A549 (cell line): Measurements from ENCODE around the gene LRP5. TPM values are rescaled to one million over a fixed set of nuclear protein-coding genes. Genes with fewer than 3 reads are reported as not detected.

Experiments
- ATAC-seq, 2 experiments: fragments of 200-7000 bp in 1 of 2; fragments of >200 bp in 1 of 2; cut with Nextera tagmentation in 1 of 2; cut with Tn5 transposase in 1 of 2; 3 replicates each; pipeline versions ENCODE4 v1.8.0 to v1.9.1; 2018 to 2020; ENCODE audit warnings: mild to moderate bottlenecking in 1 of 2, moderate library complexity in 1 of 2
- CTCF ChIA-PET: fragments of 300-600 bp; sonication (Branson Sonifier 250); formaldehyde crosslinking; extraction: SDS; loops from one replicate; lab custom pipeline; 2021; ENCODE audit warnings: antibody characterized with exemption, inconsistent platforms; lab: Yijun Ruan, JAX
- POLR2A ChIA-PET: fragments of 350-600 bp; formaldehyde crosslinking; extraction: SDS; loops from one replicate; lab custom pipeline; 2021; ENCODE audit warnings: antibody characterized with exemption, inconsistent platforms; lab: Yijun Ruan, JAX
- DNase-seq, 2 experiments: peaks; one replicate each; pipeline versions ENCODE4 v3.0.0 to v3.0.0-alpha.2; 2011 to 2016; ENCODE audit warnings: low read depth in 1 of 2, low spot score in 1 of 2
- FAIRE-seq: peaks from 2 replicates; lab custom pipeline; 2011; peaks lifted over from hg19 to GRCh38; lab: Jason Lieb, UNC
- H3K27ac ChIP-seq, 2 experiments: fragments of >200 bp; sonication (Bioruptor Twin); formaldehyde crosslinking; 3 replicates each; pipeline ENCODE4 v1.5.1; 2016 to 2017
- H3K4me1 ChIP-seq: fragments of >200 bp; sonication (Bioruptor Twin); formaldehyde crosslinking; 3 replicates; pipeline ENCODE4 v1.6.1; 2016
- H3K4me2 ChIP-seq: fragments of >200 bp; sonication (Bioruptor Twin); formaldehyde crosslinking; 3 replicates; pipeline ENCODE4 v1.6.1; 2016
- H3K4me3 ChIP-seq: fragments of >200 bp; sonication (Bioruptor Twin); formaldehyde crosslinking; 3 replicates; pipeline ENCODE4 v1.5.1; 2016
- H3K9me3 ChIP-seq: fragments of >200 bp; sonication (Bioruptor Twin); formaldehyde crosslinking; 3 replicates; pipeline ENCODE4 v1.6.1; 2016
- BCL3 ChIP-seq: fragments of >200 bp; sonication (Bioruptor Twin); formaldehyde crosslinking; IDR thresholded peaks from 3 replicates; pipeline ENCODE4 v1.6.1; 2016
- EHMT2 ChIP-seq: fragments of 200-600 bp; sonication (generic); IDR thresholded peaks from 2 replicates; pipeline ENCODE4 v1.6.1; 2016; ENCODE audit warnings: antibody characterized with exemption, low read depth, mild to moderate bottlenecking, moderate library complexity
- FOXS1 ChIP-seq: fragments of 250-450 bp; sonication (Bioruptor Pico); IDR thresholded peaks from 2 replicates; pipeline ENCODE4 v1.5.0; 2020; ENCODE audit warnings: mild to moderate bottlenecking, moderate library complexity
- GATA3 ChIP-seq: IDR thresholded peaks from 2 replicates; pipeline ENCODE4 v1.6.1; 2012; ENCODE audit warnings: borderline replicate concordance
- HOXA7 ChIP-seq: fragments of 250-450 bp; sonication (Bioruptor Pico); IDR thresholded peaks from 2 replicates; pipeline ENCODE4 v1.5.0; 2020; ENCODE audit warnings: mild to moderate bottlenecking, moderate library complexity
- JUNB ChIP-seq: fragments of >200 bp; sonication (Bioruptor Twin); formaldehyde crosslinking; IDR thresholded peaks from 2 replicates; pipeline ENCODE4 v1.6.1; 2016
- KDM1A ChIP-seq: fragments of 200-600 bp; sonication (generic); IDR thresholded peaks from 2 replicates; pipeline ENCODE4 v1.6.1; 2016; ENCODE audit warnings: low read depth, mild to moderate bottlenecking
- MAFK ChIP-seq: fragments of 450-650 bp; IDR thresholded peaks from 2 replicates; pipeline ENCODE4 v1.6.1; 2014; ENCODE audit not compliant: partially characterized antibody
- MAX ChIP-seq: IDR thresholded peaks from 2 replicates; pipeline ENCODE4 v1.6.1; 2012
- MAZ ChIP-seq: fragments of 150-350 bp; IDR thresholded peaks from 2 replicates; pipeline ENCODE4 v1.6.1; 2014; ENCODE audit warnings: antibody characterized with exemption, low read depth, low read length, borderline replicate concordance
- NPAS2 ChIP-seq: fragments of 250-450 bp; sonication (Bioruptor Pico); IDR thresholded peaks from 2 replicates; pipeline ENCODE4 v1.8.0; 2022; ENCODE audit warnings: mild to moderate bottlenecking, moderate library complexity, borderline replicate concordance
- PHF8 ChIP-seq: fragments of 200-600 bp; sonication (generic); IDR thresholded peaks from 2 replicates; pipeline ENCODE4 v1.6.1; 2016; ENCODE audit warnings: low read depth, mild to moderate bottlenecking, antibody characterized with exemption, moderate library complexity, borderline replicate concordance
- RAD21 ChIP-seq, 2 experiments: fragments of >200 bp in 1 of 2; sonication (Bioruptor Twin) in 1 of 2; formaldehyde crosslinking in 1 of 2; IDR thresholded peaks in 1 of 2; conservative IDR thresholded peaks in 1 of 2; 2 replicates in 1 of 2; 3 replicates in 1 of 2; pipeline ENCODE4 v1.6.1; 2012 to 2018; ENCODE audit warnings: inconsistent platforms in 1 of 2
- RARB ChIP-seq: fragments of 250-450 bp; sonication (Bioruptor Pico); IDR thresholded peaks from 2 replicates; pipeline ENCODE4 v1.8.0; 2021; ENCODE audit warnings: mild to moderate bottlenecking, moderate library complexity
- RNF2 ChIP-seq: fragments of 200-600 bp; sonication (generic); IDR thresholded peaks from 2 replicates; pipeline ENCODE4 v1.6.1; 2016; ENCODE audit warnings: low read depth, mild to moderate bottlenecking, antibody characterized with exemption, moderate library complexity, borderline replicate concordance
- SMC3 ChIP-seq: fragments of >200 bp; sonication (Bioruptor Twin); formaldehyde crosslinking; IDR thresholded peaks from 3 replicates; pipeline ENCODE4 v1.6.1; 2018; ENCODE audit warnings: inconsistent platforms
- SREBF2 ChIP-seq: fragments of 450-650 bp; IDR thresholded peaks from 2 replicates; pipeline ENCODE4 v1.6.1; 2014; ENCODE audit warnings: mild to moderate bottlenecking, moderate library complexity
- TP53 ChIP-seq: fragments of 250-450 bp; sonication (Bioruptor Pico); IDR thresholded peaks from 2 replicates; pipeline ENCODE4 v1.5.0; 2021; ENCODE audit warnings: mild to moderate bottlenecking, moderate library complexity
- ZC3H11A ChIP-seq: fragments of 450-650 bp; IDR thresholded peaks from 2 replicates; pipeline ENCODE4 v1.6.1; 2014; ENCODE audit warnings: antibody characterized with exemption, mild to moderate bottlenecking
- WGBS: methylation state at CpG from one replicate; pipeline ENCODE4 v1.1.6; 2017; ENCODE audit errors: missing lambda C conversion rate; 5-methylcytosine and 5-hydroxymethylcytosine counted together
- polyA plus RNA-seq, 4 experiments: library from polyadenylated mRNA; depleted of rRNA in 3 of 4; stranded (reverse); fragments of >200 nt; fragmentation: RNase III in 1 of 4; extraction: RNeasy Plus Mini Kit Qiagen cat#74134 plus additional on column Dnase treatment in 1 of 4; gene quantifications; 2 replicates in 3 of 4; 3 replicates in 1 of 4; pipeline ENCODE4 v1.2.3, GENCODE V29; 2011 to 2017
- TF ChIP-seq, protein P1 (sequence below): fragments of 200-600 bp; sonication (generic); IDR thresholded peaks from 2 replicates; pipeline ENCODE4 v1.6.1; 2016; ENCODE audit warnings: antibody characterized with exemption, mild to moderate bottlenecking, moderate library complexity
- TF ChIP-seq, protein P2 (sequence below): fragments of 150-350 bp; IDR thresholded peaks from 2 replicates; pipeline ENCODE4 v1.6.1; 2014; ENCODE audit warnings: low read depth, mild to moderate bottlenecking, low read length

Gene LRP5
- polyA plus RNA-seq, 2 of the 4 experiments (the other 2 are of a cell fraction) = 10.9 to 32.3 TPM

DNA sequence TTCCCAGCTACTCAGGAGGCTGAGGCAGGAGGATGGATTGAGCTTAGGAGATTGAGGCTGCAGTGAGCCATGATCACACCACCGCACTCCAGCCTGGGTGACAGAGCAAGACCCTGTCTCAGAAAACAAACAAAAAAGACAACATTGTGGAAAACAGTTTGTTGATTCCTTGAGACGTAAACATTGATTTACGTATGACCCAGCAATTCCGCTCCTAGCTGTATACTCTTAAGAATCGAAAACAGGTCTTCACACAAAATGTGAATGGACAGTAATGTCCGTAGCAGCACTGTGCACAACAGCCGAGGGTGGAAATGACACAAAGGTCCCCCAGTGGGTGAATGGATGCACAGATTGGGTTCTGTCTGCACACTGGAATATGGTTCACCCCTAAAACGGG lies 49.3 kb downstream of the LRP5 start:
- peak in 1 of 2 experiments; percentile 37 for DNase-seq
- Histone ChIP-seq H3K4me3 (no peak overlapping the region), H3K4me1 (peaks cover under 1% of the 10 kb centered on the region; the same call in 1 of the 3 replicates)
- WGBS = 92% methylated on average over 8 of the region's 8 CpGs
- POLR2A ChIA-PET = no interaction called here
- no peak for TF ChIP-seq TP53
- TF ChIP-seq KDM1A = no peak
- TF ChIP-seq, all 56 proteins: peak for 0
- FAIRE-seq = no peak
- H3K27ac ChIP-seq = no peak overlapping the region
- CTCF ChIA-PET = interaction anchor here (1.8 kb wide), 1 partner anchor 10 kb away, joined by 5 read pairs; no protein-coding TSS in a partner anchor
- 0 out of 3 replicates have a peak, but pooled peaks cover 6% of the 10 kb centered on the region for H3K9me3 ChIP-seq
- no peak overlapping the region for H3K4me2 ChIP-seq
- no peak for ATAC-seq

DNA sequence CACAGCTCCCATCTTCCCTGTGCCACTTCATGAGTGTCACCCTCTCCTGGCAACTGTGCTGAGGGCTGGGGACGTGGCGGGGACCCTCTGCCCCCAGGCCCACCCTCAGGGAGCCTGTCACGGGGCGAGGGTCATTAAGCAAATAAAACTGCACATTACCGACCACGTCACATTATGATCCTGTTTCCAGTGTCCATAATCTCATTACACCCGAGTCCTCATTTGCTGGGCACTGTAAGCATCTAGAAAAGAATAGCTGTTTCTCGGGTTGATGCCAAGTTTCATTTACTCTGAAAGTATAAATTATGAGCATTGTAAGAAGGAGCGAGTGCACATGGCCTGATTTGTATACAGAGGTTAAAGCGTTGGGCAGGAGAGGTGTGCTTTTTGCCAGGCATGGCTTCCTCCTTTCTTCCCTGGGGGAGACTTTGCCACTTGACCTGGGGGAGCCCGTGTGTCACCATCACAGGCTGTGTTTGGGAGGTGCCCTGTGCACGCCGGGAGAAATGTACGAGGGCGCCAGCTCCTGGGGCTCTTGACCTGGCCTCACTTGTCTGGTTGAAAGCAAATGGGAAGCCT lies 50.5 kb downstream of the LRP5 start:
- CTCF ChIA-PET = interaction anchor here (0.5 to 1.8 kb wide), 3 partner anchors 12 to 69 kb away, joined by 3 to 4 read pairs (median 4); no protein-coding TSS in a partner anchor
- Histone ChIP-seq H3K4me1 (no peaks in the 10 kb centered on the region), H3K4me2 (no peak overlapping the region), H3K9me3 (0 out of 3 replicates have a peak, but pooled peaks cover 6% of the 10 kb centered on the region), H3K4me3 (no peak overlapping the region), H3K27ac (no peak overlapping the region)
- no peak for DNase-seq
- WGBS = 86% methylated on average over 15 of the region's 15 CpGs
- ATAC-seq = no peak
- no peak for TF ChIP-seq PHF8
- FAIRE-seq = no peak
- POLR2A ChIA-PET = no interaction called here

DNA sequence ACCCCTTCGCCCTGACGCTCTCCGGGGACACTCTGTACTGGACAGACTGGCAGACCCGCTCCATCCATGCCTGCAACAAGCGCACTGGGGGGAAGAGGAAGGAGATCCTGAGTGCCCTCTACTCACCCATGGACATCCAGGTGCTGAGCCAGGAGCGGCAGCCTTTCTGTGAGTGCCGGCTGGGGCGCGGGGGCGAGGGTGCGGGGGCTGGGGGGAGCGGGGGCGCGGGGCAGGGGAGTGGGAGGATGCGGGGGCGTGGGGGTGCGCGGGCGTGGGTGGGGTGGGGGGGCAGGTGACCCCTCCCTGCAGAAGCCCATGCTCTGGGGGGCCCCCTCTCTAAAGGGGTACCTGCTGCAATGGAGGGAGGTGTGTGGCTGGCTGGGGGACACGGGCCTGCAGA lies 51.4 kb downstream of the LRP5 start:
- no peak for ATAC-seq
- no peak for TF ChIP-seq HOXA7
- no peak for TF ChIP-seq NPAS2 (CRISPR knock-in tag)
- TF ChIP-seq RAD21 (conservative IDR thresholded peaks at IDR 0.05 in 1 of 2, IDR thresholded peaks at IDR 0.05 in 1 of 2) = no peak
- no peak for TF ChIP-seq ZC3H11A
- H3K9me3 ChIP-seq = 0 out of 3 replicates have a peak, but pooled peaks cover 4% of the 10 kb centered on the region
- H3K27ac ChIP-seq = no peak overlapping the region
- no peaks in the 10 kb centered on the region for H3K4me1 ChIP-seq
- ChIA-PET POLR2A (no interaction called here), CTCF (interaction anchor here (1.8 kb wide), 1 partner anchor 11 kb away, joined by 4 read pairs; no protein-coding TSS in a partner anchor)
- DNase-seq = no peak
- WGBS = 93% methylated on average over 5 of the region's 20 CpGs
- H3K4me3 ChIP-seq = no peak overlapping the region
- H3K4me2 ChIP-seq = no peak overlapping the region
- FAIRE-seq = no peak

- TF ChIP-seq SMC3 = no peak
- TF ChIP-seq BCL3 = no peak
- TF ChIP-seq EHMT2 = no peak
- TF ChIP-seq RAD21 (conservative IDR thresholded peaks at IDR 0.05 in 1 of 2, IDR thresholded peaks at IDR 0.05 in 1 of 2) = no peak
- TF ChIP-seq KDM1A = no peak
- TF ChIP-seq NPAS2 (CRISPR knock-in tag) = no peak
- TF ChIP-seq FOXS1 (CRISPR knock-in tag) = no peak
- no peak for TF ChIP-seq MAZ
- TF ChIP-seq SREBF2 = no peak
- TF ChIP-seq MAX = no peak
- TF ChIP-seq MAFK = no peak
- TF ChIP-seq GATA3 = no peak
- TF ChIP-seq, protein P1, sequence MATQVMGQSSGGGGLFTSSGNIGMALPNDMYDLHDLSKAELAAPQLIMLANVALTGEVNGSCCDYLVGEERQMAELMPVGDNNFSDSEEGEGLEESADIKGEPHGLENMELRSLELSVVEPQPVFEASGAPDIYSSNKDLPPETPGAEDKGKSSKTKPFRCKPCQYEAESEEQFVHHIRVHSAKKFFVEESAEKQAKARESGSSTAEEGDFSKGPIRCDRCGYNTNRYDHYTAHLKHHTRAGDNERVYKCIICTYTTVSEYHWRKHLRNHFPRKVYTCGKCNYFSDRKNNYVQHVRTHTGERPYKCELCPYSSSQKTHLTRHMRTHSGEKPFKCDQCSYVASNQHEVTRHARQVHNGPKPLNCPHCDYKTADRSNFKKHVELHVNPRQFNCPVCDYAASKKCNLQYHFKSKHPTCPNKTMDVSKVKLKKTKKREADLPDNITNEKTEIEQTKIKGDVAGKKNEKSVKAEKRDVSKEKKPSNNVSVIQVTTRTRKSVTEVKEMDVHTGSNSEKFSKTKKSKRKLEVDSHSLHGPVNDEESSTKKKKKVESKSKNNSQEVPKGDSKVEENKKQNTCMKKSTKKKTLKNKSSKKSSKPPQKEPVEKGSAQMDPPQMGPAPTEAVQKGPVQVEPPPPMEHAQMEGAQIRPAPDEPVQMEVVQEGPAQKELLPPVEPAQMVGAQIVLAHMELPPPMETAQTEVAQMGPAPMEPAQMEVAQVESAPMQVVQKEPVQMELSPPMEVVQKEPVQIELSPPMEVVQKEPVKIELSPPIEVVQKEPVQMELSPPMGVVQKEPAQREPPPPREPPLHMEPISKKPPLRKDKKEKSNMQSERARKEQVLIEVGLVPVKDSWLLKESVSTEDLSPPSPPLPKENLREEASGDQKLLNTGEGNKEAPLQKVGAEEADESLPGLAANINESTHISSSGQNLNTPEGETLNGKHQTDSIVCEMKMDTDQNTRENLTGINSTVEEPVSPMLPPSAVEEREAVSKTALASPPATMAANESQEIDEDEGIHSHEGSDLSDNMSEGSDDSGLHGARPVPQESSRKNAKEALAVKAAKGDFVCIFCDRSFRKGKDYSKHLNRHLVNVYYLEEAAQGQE = no peak
- no peak for TF ChIP-seq JUNB
- TF ChIP-seq RNF2 = no peak
- TF ChIP-seq, protein P2, sequence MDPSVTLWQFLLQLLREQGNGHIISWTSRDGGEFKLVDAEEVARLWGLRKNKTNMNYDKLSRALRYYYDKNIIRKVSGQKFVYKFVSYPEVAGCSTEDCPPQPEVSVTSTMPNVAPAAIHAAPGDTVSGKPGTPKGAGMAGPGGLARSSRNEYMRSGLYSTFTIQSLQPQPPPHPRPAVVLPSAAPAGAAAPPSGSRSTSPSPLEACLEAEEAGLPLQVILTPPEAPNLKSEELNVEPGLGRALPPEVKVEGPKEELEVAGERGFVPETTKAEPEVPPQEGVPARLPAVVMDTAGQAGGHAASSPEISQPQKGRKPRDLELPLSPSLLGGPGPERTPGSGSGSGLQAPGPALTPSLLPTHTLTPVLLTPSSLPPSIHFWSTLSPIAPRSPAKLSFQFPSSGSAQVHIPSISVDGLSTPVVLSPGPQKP = no peak
- no peak for TF ChIP-seq RARB (CRISPR knock-in tag)
- no peak for TF ChIP-seq ZC3H11A
- Histone ChIP-seq H3K4me3 (no peak overlapping the region), H3K4me1 (no peaks in the 10 kb centered on the region), H3K27ac (no peak overlapping the region), H3K9me3 (no peaks in the 10 kb centered on the region), H3K4me2 (no peak overlapping the region)
- FAIRE-seq = no peak
- no peak for DNase-seq
- POLR2A ChIA-PET = no interaction called here
- ATAC-seq = no peak
- 94% methylated on average over 6 of the region's 6 CpGs for WGBS
- CTCF ChIA-PET = interaction anchor here (1.6 kb wide), 1 partner anchor 66 kb away, joined by 3 read pairs; no protein-coding TSS in a partner anchor
These were observed 52.2 kb downstream of the LRP5 start for GRCh38 chr11:68364581-68364980.
